ENCODE data around the gene MYL12A. TPM values are rescaled to one million over a fixed set of nuclear protein-coding genes. Genes with fewer than 3 reads are reported as not detected.

MYL12A gene
- total RNA-seq, 1 experiment from 2014 or later: 230 TPM

DNA sequence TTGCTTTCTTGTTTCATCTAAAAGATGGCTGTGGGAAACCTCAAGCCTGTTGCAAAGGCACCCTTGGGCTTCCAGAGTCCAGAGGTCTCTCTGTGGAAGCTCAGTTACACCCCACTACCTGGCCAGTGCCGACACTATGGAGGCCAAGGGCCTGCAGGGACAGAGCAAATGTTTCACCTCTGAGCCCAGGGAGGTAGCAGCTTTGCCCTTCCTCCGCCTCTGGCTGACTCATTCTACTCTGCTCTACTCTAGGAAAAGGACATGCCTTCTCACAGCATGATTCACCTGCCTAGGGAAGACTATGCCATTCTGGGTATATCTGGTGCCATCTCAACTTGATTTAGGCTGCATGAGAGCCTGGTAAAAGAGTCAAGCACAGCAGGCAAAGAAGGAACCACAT is 40.0 kb upstream of the MYL12A start:
- no peak overlapping the region for H3K4me3 Mint-ChIP-seq
- no peaks in the 10 kb centered on the region for H3K27me3 Mint-ChIP-seq (ENCODE audit: low read depth)
- peaks cover 22% of the 10 kb centered on the region for H3K9me3 Mint-ChIP-seq
- POLR2A ChIA-PET: no interaction called here
- ATAC-seq (no peak), DNase-seq (ENCODE audit: low spot score) (no peak)
- CTCF ChIA-PET: interaction anchor here (1.1 kb wide), 1 partner anchor 39 kb away, joined by 4 read pairs; no protein-coding TSS in a partner anchor
- no peak overlapping the region for H3K27ac Mint-ChIP-seq
- TF ChIP-seq ATF1 (CRISPR knock-in tag; IDR thresholded peaks at IDR 0.05) (no peak), ZBTB21 (CRISPR knock-in tag; IDR thresholded peaks at IDR 0.05; ENCODE audit: borderline replicate concordance) (no peak), NFATC4 (CRISPR knock-in tag; IDR thresholded peaks at IDR 0.05) (no peak), TP53 (CRISPR knock-in tag; IDR thresholded peaks at IDR 0.05) (no peak), ZNF317 (CRISPR knock-in tag; IDR thresholded peaks at IDR 0.05; ENCODE audit: borderline replicate concordance, low read depth) (no peak), CREB1 (CRISPR knock-in tag; IDR thresholded peaks at IDR 0.05) (no peak), TEAD4 (CRISPR knock-in tag; IDR thresholded peaks at IDR 0.05) (no peak)
- TF ChIP-seq, protein P1, sequence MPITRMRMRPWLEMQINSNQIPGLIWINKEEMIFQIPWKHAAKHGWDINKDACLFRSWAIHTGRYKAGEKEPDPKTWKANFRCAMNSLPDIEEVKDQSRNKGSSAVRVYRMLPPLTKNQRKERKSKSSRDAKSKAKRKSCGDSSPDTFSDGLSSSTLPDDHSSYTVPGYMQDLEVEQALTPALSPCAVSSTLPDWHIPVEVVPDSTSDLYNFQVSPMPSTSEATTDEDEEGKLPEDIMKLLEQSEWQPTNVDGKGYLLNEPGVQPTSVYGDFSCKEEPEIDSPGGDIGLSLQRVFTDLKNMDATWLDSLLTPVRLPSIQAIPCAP (CRISPR knock-in tag; IDR thresholded peaks at IDR 0.05): no peak
- TF ChIP-seq, protein P2, sequence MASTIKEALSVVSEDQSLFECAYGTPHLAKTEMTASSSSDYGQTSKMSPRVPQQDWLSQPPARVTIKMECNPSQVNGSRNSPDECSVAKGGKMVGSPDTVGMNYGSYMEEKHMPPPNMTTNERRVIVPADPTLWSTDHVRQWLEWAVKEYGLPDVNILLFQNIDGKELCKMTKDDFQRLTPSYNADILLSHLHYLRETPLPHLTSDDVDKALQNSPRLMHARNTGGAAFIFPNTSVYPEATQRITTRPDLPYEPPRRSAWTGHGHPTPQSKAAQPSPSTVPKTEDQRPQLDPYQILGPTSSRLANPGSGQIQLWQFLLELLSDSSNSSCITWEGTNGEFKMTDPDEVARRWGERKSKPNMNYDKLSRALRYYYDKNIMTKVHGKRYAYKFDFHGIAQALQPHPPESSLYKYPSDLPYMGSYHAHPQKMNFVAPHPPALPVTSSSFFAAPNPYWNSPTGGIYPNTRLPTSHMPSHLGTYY (CRISPR knock-in tag; IDR thresholded peaks at IDR 0.05): no peak
- H3K36me3 Mint-ChIP-seq: no peaks in the 10 kb centered on the region
- H3K4me1 Mint-ChIP-seq: peaks cover 9% of the 10 kb centered on the region

DNA sequence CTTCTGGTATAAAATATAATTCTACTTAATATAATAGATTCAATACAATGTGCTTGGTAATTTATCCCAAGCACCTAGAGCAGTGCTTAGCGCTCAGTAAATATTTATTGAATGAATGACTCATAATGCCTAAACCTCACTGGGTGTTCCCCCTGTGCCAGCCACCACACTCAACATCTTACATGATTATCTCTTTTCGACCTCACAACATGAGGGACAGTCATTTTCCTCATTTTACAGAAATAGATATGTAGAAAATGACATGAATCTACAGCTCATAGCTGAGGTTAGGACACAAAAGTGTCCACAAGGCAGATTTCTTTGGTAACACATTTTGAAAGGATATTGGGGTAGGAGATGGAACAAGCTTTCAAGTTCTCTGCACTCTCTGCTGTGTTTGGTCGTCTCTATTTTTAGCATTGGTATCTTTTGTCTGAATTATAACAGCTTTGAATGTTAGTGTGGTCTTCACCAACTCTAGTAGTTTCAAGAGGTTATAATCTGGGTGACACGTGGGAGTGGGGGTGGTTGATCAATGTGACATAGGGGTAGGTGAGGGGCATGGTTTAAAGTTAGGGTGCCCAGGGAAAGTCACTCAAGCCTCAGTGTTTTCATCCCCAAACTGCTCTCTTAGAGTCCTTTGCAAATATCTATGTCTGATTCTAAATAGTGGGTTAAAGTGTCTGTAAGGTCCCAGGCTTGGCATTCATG is 37.6 kb upstream of the MYL12A start:
- TF ChIP-seq FOXK1 (CRISPR knock-in tag; IDR thresholded peaks at IDR 0.05): no peak
- Mint-ChIP-seq H3K27ac (no peak overlapping the region), H3K36me3 (no peaks in the 10 kb centered on the region), H3K4me1 (peaks cover 15% of the 10 kb centered on the region), H3K27me3 (ENCODE audit: low read depth) (no peaks in the 10 kb centered on the region), H3K9me3 (peaks cover 7% of the 10 kb centered on the region), H3K4me3 (no peak overlapping the region)
- POLR2A ChIA-PET: no interaction called here
- DNase-seq (ENCODE audit: low spot score) (no peak), ATAC-seq (no peak)
- CTCF ChIA-PET: no interaction called here

DNA sequence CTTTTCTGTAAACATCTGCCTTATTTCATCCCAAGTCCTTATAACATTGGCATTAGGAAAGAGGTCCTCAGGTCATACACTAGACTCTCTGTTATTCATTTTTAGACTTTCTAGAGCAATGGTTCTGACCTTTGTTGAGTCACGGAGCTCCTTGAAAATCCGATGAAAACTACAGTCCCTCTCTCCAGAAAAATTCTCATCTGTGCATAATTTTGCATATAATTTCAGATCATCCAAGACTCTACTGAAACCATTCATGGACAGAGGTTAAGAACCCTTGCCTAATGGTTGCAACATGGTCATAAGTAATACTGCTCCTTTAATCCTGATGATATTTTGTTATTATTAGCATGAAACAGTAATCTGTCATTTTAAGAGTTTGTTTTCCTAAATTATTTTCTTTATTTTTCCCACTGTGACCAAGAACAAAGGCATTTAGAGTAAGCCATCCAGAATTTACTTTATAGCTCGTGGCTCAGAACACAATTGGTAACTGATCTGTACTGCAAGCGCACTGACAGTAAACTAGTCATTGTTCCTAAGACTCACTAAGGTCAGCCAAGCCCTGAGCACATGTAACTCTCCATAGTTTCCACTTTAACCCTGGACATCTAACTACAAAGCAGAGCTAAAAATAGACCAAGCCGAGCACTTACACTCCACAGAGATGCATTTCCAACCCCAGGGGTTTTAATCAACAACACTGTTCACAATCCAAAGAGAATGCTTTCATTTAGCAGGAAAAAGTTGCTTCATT is 36.2 kb upstream of the MYL12A start:
- peaks cover 4% of the 10 kb centered on the region; the same call in 1 of the 2 replicates for H3K9me3 Mint-ChIP-seq
- ChIA-PET CTCF (no interaction called here), POLR2A (no interaction called here)
- DNase-seq (ENCODE audit: low spot score): no peak
- H3K4me3 Mint-ChIP-seq: no peak overlapping the region
- H3K36me3 Mint-ChIP-seq: no peaks in the 10 kb centered on the region
- H3K4me1 Mint-ChIP-seq: peaks cover 15% of the 10 kb centered on the region
- ATAC-seq: no peak
- no peaks in the 10 kb centered on the region; the same call in 1 of the 2 replicates for H3K27me3 Mint-ChIP-seq (ENCODE audit: low read depth)
- H3K27ac Mint-ChIP-seq: no peak overlapping the region
- TF ChIP-seq ZNF671 (CRISPR knock-in tag; IDR thresholded peaks at IDR 0.05) (no peak), HMGA2 (CRISPR knock-in tag; IDR thresholded peaks at IDR 0.05) (no peak), SMAD3 (CRISPR knock-in tag; IDR thresholded peaks at IDR 0.05; ENCODE audit: borderline replicate concordance) (no peak), NFATC4 (CRISPR knock-in tag; IDR thresholded peaks at IDR 0.05) (no peak), GTF2I (CRISPR knock-in tag; conservative IDR thresholded peaks at IDR 0.05) (no peak), ATF1 (CRISPR knock-in tag; IDR thresholded peaks at IDR 0.05) (no peak)
- TF ChIP-seq, protein P3, sequence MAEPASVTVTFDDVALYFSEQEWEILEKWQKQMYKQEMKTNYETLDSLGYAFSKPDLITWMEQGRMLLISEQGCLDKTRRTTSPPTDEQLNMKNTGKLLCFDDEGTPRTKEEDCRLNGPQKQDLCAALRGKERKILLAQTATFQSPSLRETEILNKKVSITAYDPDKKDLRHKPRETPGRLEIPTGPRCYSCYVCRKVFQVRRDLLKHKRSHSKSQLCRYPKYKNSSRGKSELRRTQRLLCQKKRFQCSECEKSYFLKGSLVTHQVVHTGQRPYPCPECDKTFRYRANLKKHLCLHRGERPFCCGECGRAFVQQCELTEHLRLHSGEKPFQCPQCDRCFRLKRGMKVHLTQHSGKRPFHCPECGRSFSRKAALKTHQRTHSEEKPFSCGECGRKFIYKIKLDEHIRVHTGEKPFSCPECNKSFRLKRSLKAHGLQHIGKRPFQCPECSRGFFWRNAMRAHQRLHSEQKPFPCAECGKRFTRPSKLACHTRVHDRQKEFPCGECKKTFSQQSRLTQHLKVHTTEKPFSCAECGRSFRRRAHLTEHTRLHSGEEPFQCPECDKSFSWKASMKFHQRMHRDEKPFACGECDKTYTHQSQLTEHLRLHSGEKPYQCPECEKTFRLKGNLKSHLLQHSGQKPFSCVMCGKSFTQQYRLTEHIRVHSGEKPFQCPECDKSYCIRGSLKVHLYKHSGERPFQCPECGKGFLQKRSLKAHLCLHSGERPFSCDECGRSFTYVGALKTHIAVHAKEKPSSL (CRISPR knock-in tag; conservative IDR thresholded peaks at IDR 0.05): no peak
- TF ChIP-seq, protein P4, sequence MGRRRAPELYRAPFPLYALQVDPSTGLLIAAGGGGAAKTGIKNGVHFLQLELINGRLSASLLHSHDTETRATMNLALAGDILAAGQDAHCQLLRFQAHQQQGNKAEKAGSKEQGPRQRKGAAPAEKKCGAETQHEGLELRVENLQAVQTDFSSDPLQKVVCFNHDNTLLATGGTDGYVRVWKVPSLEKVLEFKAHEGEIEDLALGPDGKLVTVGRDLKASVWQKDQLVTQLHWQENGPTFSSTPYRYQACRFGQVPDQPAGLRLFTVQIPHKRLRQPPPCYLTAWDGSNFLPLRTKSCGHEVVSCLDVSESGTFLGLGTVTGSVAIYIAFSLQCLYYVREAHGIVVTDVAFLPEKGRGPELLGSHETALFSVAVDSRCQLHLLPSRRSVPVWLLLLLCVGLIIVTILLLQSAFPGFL (CRISPR knock-in tag; IDR thresholded peaks at IDR 0.05; ENCODE audit: borderline replicate concordance): no peak
- TF ChIP-seq, protein P5, sequence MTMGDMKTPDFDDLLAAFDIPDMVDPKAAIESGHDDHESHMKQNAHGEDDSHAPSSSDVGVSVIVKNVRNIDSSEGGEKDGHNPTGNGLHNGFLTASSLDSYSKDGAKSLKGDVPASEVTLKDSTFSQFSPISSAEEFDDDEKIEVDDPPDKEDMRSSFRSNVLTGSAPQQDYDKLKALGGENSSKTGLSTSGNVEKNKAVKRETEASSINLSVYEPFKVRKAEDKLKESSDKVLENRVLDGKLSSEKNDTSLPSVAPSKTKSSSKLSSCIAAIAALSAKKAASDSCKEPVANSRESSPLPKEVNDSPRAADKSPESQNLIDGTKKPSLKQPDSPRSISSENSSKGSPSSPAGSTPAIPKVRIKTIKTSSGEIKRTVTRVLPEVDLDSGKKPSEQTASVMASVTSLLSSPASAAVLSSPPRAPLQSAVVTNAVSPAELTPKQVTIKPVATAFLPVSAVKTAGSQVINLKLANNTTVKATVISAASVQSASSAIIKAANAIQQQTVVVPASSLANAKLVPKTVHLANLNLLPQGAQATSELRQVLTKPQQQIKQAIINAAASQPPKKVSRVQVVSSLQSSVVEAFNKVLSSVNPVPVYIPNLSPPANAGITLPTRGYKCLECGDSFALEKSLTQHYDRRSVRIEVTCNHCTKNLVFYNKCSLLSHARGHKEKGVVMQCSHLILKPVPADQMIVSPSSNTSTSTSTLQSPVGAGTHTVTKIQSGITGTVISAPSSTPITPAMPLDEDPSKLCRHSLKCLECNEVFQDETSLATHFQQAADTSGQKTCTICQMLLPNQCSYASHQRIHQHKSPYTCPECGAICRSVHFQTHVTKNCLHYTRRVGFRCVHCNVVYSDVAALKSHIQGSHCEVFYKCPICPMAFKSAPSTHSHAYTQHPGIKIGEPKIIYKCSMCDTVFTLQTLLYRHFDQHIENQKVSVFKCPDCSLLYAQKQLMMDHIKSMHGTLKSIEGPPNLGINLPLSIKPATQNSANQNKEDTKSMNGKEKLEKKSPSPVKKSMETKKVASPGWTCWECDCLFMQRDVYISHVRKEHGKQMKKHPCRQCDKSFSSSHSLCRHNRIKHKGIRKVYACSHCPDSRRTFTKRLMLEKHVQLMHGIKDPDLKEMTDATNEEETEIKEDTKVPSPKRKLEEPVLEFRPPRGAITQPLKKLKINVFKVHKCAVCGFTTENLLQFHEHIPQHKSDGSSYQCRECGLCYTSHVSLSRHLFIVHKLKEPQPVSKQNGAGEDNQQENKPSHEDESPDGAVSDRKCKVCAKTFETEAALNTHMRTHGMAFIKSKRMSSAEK (CRISPR knock-in tag; IDR thresholded peaks at IDR 0.05; ENCODE audit: borderline replicate concordance): no peak
- TF ChIP-seq, protein P6, sequence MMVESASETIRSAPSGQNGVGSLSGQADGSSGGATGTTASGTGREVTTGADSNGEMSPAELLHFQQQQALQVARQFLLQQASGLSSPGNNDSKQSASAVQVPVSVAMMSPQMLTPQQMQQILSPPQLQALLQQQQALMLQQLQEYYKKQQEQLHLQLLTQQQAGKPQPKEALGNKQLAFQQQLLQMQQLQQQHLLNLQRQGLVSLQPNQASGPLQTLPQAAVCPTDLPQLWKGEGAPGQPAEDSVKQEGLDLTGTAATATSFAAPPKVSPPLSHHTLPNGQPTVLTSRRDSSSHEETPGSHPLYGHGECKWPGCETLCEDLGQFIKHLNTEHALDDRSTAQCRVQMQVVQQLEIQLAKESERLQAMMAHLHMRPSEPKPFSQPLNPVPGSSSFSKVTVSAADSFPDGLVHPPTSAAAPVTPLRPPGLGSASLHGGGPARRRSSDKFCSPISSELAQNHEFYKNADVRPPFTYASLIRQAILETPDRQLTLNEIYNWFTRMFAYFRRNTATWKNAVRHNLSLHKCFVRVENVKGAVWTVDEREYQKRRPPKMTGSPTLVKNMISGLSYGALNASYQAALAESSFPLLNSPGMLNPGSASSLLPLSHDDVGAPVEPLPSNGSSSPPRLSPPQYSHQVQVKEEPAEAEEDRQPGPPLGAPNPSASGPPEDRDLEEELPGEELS (CRISPR knock-in tag; IDR thresholded peaks at IDR 0.05): no peak
